T47D (cell line): ENCODE measurements around the gene RASGRF2.

Experiments used
- DNase-seq, 2 experiments: peaks; one replicate each; pipeline versions ENCODE4 v3.0.0 to v3.0.0-alpha.2; 2011 to 2012; ENCODE audit warnings: low read depth in 1 of 2, low spot score in 1 of 2
- JUND ChIP-seq: IDR thresholded peaks from 2 replicates; pipeline ENCODE4 v1.6.1; 2012; ENCODE audit warnings: low read depth
- in situ Hi-C: cut with HindIII; loops from 2 replicates; pipeline ENCODE4 v1.10.0; 2016; ENCODE audit warnings: low sequenced_read_pairs, low pct_unique_long_range_greater_than_20kb

RASGRF2 gene

DNA sequence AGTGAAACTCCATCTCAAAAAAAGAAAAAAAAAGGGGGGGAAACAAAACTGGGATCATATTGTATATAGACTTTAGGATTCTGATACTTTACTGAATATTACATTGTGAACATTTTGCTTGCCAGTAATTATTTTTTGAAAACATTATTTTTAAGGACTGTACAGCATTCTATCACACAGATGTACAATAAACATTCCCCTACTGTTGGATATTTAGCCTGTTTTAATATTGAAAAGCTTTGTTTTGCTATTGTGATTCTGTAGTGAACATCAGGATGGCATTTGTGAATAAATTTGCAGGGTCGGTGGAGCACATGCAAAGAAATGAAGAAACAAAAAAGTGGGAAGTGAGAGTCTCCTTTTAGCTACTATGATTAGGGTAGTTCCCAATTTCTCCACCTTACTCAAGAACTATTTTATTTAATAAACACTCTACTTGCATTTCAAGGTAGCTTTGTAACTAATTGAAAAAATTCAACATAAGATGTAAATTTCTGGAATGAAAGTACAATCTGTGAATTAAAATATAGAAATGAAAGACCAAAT is 18.7 kb downstream of the RASGRF2 start:
- no peak for DNase-seq
- TF ChIP-seq JUND = no peak
- in situ Hi-C loops = no loop called here

DNA sequence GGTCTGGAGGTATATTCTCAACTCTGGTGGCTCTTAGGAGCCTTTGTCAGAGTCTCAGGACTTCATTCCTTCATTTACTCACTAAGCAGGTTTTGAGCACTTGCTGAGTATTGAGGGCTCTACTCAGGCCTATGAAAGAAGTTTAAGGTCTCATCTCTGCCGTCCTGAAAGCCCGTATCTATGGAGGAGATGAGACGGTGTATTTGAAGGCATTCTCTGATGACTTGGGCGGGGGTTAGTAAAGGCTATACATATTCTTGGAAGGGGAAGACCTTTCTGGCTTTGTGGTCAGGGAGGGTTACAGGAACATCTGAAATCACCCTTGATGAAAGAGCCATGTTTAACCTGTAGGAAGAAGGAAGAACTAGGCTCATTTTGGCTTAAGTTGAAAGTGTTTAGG is 21.9 kb downstream of the RASGRF2 start:
- no peak for TF ChIP-seq JUND

DNA sequence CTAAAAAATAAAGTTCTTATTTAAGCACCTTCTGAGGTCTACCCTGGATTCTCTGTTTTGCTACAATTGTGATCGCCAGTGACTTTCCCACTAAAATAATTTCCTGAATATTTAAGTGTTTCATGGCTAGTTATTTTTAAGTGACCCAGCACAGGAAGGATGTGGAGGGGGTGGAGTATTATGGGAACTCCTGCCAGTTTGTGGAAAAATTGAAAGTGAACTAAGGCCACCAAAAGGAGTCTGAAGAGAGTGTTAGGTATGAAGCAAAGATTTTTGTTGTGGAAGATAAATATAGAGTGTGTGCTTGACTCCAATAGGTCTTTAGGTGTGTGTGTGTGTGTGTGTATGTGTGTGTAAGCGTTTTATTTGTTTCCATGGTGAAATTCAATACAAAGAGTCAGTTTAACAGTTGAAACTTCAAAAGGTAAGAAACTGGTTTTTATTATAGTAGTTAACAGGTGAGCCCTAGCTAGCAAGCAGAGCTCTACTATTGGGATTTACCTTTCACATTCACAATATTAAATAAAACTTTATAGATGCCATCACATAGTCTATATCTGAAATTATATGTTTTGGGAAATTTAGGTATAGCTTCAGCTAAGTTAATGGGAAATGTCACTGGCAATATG is 25.6 kb downstream of the RASGRF2 start:
- no peak for DNase-seq
- no peak for TF ChIP-seq JUND
- in situ Hi-C loops = no loop called here

More for the DNA sequence above, 21.9 kb downstream of the RASGRF2 start:
- DNase-seq = no peak
- in situ Hi-C loops = no loop called here

DNA sequence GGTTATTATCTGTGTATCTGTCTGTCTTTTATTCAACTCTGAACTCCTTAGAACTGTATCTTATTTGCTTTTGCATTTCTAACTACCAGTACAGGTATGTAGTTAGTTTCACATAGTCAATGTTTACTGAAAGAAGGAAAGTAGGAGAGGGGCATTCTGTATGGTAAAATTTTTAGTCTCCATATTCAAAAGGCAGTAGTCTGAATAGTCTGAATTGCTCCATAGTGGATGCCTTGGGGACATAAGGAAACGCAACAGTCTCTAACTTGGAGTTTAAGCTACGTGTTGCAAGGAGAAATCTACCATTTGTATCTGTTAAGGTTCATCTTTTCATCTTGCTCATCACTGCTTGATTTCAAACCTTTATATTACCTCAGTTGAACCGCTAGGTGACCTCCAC is 26.2 kb downstream of the RASGRF2 start:
- no peak for DNase-seq
- in situ Hi-C loops = no loop called here
- no peak for TF ChIP-seq JUND

DNA sequence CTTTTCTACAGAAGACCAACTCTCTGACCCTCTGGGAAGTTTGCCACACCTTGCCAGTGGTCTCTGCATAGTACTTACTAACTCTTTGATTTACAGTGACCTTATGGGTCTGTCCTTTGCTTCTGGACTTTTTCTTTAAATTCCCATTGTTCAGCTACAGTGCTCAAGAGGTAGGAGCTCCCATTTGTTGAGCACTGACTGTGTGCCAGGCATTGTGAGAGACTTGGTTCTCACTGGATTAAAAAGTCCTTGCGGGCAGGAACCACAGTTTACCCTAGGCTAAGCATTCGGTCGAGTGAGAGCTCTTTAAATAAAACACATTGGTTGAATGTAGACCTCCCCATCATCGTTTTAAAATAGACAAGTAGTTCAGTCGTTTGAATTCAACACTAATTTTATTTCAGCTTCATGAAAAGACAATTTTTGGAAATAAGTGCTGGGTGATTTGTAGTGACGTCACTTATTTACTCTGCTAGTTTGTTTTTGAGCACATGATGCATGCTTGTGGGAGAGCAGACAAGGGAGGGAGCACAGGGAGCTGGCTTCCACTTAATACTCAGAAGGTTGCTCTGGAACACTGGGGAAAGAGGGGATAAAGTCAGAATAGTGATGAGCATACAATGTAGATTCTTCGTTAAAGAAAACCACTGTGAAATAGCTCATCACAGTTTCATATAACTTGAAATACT is 27.1 kb downstream of the RASGRF2 start:
- peak in 1 of 2 experiments; percentile 57 for DNase-seq
- in situ Hi-C loops = no loop called here

DNA sequence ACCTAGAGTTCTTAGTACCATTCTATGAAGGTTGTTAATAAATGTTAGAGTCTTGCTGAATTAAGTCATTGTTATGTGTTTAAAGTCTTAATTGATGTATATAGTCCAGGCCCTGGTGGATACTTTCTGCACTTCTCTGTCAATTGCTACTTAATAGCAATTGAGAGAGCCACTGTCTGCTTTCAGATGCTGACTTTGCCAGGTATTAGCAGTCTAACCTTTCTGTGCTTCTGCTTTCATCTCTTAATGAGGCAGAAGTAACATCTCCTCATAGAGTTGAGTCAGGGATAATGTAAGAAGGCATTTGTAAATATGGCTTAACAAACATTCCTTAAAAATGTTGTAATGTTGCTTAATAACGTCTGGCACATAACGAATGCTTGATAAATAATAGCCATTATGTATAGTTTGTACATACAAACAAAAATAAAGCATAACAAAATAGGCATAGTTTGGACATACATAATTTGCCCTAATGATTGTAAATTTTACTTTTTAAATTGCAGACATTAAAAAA is 28.3 kb downstream of the RASGRF2 start:
- in situ Hi-C loops = no loop called here

More for the DNA sequence above, 27.1 kb downstream of the RASGRF2 start:
- TF ChIP-seq JUND = no peak

DNA sequence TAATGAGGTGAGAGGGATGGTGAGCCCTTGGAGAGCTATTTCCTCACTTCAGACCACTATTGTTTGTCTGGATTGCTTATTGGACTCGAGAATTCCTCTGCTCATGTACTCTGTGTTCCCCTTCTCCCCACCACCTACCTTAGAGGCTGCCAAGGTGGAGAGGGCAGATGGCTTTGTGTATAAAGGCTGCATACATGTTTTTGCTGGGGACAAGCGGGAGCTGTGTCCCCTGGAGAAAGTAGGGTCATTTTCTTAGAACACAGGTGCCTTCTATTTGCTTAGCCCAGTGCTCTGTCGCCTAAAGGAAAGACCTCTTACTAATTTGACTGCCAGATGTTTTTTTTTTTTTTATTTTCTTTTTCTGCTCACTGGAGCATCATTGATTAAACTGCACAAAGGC is 29.7 kb downstream of the RASGRF2 start:
- in situ Hi-C loops = no loop called here
- no peak for DNase-seq
- no peak for TF ChIP-seq JUND

More for the DNA sequence above, 28.3 kb downstream of the RASGRF2 start:
- no peak for TF ChIP-seq JUND
- no peak for DNase-seq

DNA sequence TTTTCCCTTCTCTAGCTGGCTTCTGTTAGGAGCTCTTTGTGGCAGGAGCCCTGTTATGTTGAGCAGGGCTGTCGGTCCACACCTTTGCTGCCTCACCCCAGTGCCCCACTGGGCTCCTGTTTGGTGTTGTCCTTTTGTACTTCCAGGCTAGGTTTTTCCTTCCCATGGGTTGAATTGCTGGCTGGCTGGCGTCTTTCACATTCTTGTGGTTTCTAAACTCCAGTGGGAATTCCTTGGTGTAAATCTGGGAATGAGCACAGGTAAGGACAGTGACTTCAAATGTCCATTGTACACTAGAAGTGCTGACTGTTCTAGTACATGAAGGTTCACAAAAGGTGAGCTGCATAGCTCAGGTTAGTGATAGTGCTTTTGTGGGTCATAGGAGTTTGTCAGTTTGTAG is 30.4 kb downstream of the RASGRF2 start:
- TF ChIP-seq JUND = no peak
- DNase-seq = peak in 1 of 2 experiments; percentile 68
- in situ Hi-C loops = no loop called here

DNA sequence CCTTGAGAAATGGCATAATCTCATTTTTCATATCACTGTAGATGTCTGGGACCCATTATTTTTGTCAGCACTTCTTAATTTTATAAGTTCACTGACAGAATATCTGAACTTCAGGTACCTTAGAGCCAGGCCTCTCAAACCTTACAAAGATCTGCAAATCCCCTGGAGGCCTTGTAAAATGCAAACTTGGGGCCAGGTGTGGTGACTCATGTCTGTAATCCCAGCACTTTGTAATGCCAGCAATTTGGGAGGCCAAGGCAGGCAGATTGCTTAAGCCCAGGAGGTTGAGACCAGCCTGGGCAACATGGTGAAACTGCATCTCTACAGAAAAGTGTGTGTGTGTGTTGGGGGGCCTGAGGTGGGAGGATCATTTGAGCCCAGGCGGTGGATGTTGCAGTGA is 30.8 kb downstream of the RASGRF2 start:
- no peak for TF ChIP-seq JUND
- in situ Hi-C loops = no loop called here
- peak in 1 of 2 experiments; percentile 78 for DNase-seq

DNA sequence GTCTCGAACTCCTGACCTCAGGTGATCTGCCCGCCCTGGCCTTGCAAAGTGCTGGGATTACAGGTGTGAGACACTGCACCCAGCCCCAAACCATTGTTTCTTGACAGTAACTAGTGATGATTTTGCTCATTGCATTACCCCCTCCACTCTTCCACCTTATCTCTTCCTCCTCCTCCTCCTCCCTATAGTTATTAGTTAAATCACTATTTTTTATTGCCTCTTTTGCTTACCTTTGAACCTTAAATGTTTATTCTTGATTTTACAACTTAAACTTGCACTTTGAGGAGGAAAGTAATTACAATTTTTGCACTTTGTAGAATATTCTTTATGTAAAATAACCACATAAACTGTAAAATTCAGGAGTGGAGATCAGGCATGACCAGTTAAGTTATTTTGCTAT is 35.7 kb downstream of the RASGRF2 start:
- no peak for DNase-seq
- TF ChIP-seq JUND = no peak
- in situ Hi-C loops = no loop called here

DNA sequence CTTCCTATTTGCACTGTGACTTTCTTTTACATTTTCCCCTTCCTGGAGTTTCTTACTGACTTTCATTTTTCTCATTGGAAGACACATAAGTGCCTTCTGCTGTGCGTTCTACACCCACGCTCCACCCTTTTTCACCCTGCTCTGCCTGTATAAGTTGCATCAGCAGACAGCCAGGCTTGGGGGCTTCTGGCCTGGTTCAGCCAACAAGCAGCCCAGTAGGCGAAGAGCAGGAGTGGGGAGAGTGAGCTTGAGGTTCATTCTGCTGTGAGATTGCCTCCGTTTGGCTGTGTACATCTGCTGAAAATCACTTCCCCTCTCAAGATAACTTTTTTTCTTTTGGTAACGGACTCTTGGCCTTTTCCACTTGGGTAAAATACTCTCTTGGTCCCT is 38.4 kb downstream of the RASGRF2 start:
- no peak for DNase-seq
- in situ Hi-C loops = no loop called here
- TF ChIP-seq JUND = no peak

DNA sequence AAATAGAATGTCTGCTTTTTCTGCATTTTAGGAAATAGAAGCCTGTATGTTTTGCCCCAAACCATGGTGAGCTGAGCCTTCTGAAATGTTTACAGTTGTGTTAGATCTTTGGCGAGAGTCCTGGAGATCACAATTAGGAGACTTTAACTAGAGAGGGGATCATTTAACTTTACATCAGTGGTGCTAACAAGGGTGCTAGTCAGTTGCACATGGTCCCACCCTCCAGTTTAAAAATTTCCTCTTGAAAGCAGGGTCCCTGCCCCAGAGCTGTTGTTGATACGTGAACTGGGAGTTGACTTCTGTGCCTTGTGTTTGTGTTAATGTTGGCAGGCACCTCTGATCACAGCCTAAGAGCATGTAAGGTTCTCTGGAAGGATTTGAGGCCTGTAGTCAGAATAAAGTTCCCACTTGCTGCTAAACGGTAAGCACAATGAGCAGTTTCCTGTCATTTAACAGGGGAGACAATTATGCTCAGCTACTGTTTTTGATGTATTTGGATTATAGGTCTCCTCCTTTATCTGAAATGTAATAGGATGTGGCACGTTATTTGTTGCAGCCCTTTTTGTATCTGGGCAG is 43.7 kb downstream of the RASGRF2 start:
- no peak for DNase-seq
- TF ChIP-seq JUND = no peak
- in situ Hi-C loops = no loop called here

DNA sequence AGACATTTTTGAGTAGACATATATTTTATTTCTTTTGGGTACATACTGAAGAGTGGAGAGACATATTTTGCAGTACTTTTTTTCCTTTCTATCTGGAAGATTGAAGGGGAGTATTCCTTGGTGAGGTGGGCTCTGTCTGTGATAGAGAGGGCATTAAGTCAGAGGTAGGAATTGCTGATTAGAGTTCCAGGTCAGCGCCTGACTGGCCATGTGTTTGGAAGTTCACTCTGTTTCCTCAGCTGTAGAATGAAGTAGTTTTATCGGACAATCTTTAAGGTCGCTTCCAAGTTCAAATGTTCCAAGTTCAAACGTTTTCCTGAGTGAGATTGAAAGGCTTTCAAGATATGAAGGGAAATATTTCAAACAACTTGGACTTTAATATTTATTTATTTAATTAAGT is 45.5 kb downstream of the RASGRF2 start:
- in situ Hi-C loops = no loop called here
- no peak for TF ChIP-seq JUND
- DNase-seq = no peak
